DND-41 (cell line): ENCODE measurements around the gene CARD9.

Source experiments
- ATAC-seq: fragments of 200-7000 bp; cut with Tn5 transposase; 3 replicates; pipeline ENCODE4 v1.9.1; 2021; ENCODE audit warnings: low read depth; ENCODE audit not compliant: insufficient read depth
- DNase-seq: peaks from one replicate; pipeline ENCODE4 v3.0.0-alpha.2; 2020
- H2AFZ ChIP-seq: 2 replicates; pipeline ENCODE4 v1.6.0; 2012; ENCODE audit warnings: low read depth, low read length
- H3K27ac ChIP-seq: 2 replicates; pipeline ENCODE4 v1.5.1; 2012; ENCODE audit warnings: low read length, inconsistent platforms
- H3K27me3 ChIP-seq: fragments of 200-600 bp; sonication (generic); 2 replicates; pipeline ENCODE4 v1.6.0; 2012; ENCODE audit warnings: low read length, mild to moderate bottlenecking, inconsistent platforms; ENCODE audit not compliant: insufficient read depth, poor library complexity
- H3K36me3 ChIP-seq: 2 replicates; pipeline ENCODE4 v1.5.1; 2012; ENCODE audit warnings: low read length, inconsistent platforms; ENCODE audit not compliant: insufficient read depth
- H3K4me1 ChIP-seq: 2 replicates; pipeline ENCODE4 v1.5.1; 2012; ENCODE audit warnings: mild to moderate bottlenecking, low read length; ENCODE audit not compliant: insufficient read depth
- H3K4me2 ChIP-seq: 2 replicates; pipeline ENCODE4 v1.6.0; 2012; ENCODE audit warnings: mild to moderate bottlenecking, moderate library complexity, low read length, inconsistent platforms; ENCODE audit not compliant: insufficient read depth
- H3K4me3 ChIP-seq, 2 experiments: fragments of 200-600 bp in 1 of 2; shearing (Covaris generic) in 1 of 2; 2 replicates each; pipeline ENCODE4 v1.5.1; 2012 to 2016; ENCODE audit warnings: inconsistent platforms in 2 of 2, low read length in 2 of 2, mild to moderate bottlenecking in 2 of 2, low read depth in 1 of 2, moderate library complexity in 1 of 2
- H3K79me2 ChIP-seq: 2 replicates; pipeline ENCODE4 v1.6.0; 2012; ENCODE audit warnings: low read length, inconsistent platforms; ENCODE audit not compliant: insufficient read depth
- H3K9ac ChIP-seq: 2 replicates; pipeline ENCODE4 v1.6.0; 2012; ENCODE audit warnings: low read depth, mild to moderate bottlenecking, inconsistent platforms, low read length, moderate library complexity
- H3K9me3 ChIP-seq: 2 replicates; pipeline ENCODE4 v1.5.1; 2012; ENCODE audit warnings: low read length, moderate library complexity, mild to moderate bottlenecking, inconsistent platforms; ENCODE audit not compliant: insufficient read depth, severe bottlenecking
- H4K20me1 ChIP-seq: 2 replicates; pipeline ENCODE4 v1.6.0; 2012; ENCODE audit warnings: low read length; ENCODE audit not compliant: insufficient read depth
- CTCF ChIP-seq: IDR thresholded peaks from 2 replicates; pipeline ENCODE4 v1.5.1; 2012; ENCODE audit warnings: borderline replicate concordance, low read length, moderate library complexity, mild to moderate bottlenecking; ENCODE audit not compliant: poor library complexity, severe bottlenecking; ENCODE audit errors: extremely low read depth
- EZH2 ChIP-seq: IDR thresholded peaks from 3 replicates; pipeline ENCODE4 v1.6.1; 2012; ENCODE audit warnings: borderline replicate concordance, low read depth, mild to moderate bottlenecking, moderate library complexity, low read length, inconsistent platforms; ENCODE audit not compliant: severe bottlenecking

Gene CARD9

DNA sequence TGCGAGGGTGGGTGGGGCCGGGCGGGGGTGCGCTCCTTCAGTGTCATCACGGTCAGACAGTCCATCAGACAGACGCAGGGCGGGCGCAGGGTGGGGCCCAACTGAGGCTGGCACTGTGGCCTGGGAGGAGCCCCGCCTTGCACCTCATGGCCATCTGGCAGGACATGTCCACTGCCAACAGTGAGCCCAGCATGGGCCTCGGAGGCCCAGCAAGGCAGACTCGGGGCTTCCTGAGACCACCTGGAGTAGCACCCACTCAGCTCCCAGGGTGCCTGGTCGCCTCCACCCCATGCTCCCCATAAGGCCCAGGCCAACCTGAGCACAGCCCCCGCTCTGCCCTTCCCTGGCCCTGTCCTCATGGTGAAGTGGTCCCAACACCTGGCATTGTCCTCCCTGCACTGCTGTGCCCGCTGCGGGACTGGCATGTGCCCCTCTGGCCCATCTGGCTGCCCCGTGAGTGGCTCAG, 54.7 kb downstream of the CARD9 start:
- no peak for TF ChIP-seq EZH2
- no peak for TF ChIP-seq CTCF
- H3K9me3 ChIP-seq, result peaks cover 11% of the 10 kb centered on the region
- no peak overlapping the region for H3K27ac ChIP-seq
- ATAC-seq (no peak), DNase-seq (no peak)
- no peaks in the 10 kb centered on the region for H3K79me2 ChIP-seq
- H4K20me1 ChIP-seq, result peaks cover 8% of the 10 kb centered on the region; the same call in 1 of the 2 replicates
- no peak overlapping the region for H2AFZ ChIP-seq
- H3K36me3 ChIP-seq, result no peaks in the 10 kb centered on the region
- no peaks in the 10 kb centered on the region for H3K4me1 ChIP-seq
- no peak overlapping the region for H3K4me2 ChIP-seq
- no peak overlapping the region for H3K4me3 ChIP-seq
- H3K27me3 ChIP-seq, result peaks cover 26% of the 10 kb centered on the region
- H3K9ac ChIP-seq, result no peak overlapping the region

DNA sequence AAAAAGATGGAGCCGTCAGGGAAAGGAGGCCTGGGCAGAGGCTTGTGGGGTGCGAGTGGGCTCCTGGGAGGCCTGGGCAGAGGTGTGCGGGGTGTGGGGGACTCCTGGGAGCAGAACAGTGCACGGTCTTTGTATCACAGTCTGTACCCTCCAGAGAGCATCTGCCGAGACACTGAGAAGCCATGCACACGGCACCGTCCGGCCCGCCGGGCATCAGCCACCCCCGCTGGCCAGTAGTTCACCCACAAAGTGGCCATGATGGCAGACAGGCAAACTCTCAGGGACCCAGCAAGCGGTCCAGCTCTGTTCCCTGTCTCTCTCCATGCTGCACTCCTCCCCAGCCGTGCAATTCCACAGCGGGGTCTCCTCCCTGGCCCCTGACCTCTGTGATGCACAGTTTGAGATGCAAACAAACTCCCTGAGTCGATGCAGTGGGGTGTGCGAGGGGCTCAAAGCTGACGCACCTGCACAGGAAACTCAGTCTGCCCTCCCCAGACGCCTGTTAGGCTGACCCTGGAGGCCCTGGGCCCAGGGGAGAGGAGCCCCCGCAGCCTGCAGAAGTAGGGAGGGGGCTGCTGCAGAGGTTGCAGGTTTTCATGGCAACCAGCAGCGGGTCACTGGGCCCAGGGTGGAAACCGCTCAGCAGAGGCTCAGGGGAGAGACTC, 55.2 kb downstream of the CARD9 start:
- no peak overlapping the region for H3K4me2 ChIP-seq
- TF ChIP-seq EZH2 (no peak), CTCF (no peak)
- H4K20me1 ChIP-seq, result peaks cover 8% of the 10 kb centered on the region; the same call in 1 of the 2 replicates
- no peak overlapping the region for H3K9ac ChIP-seq
- no peaks in the 10 kb centered on the region for H3K79me2 ChIP-seq
- no peak for DNase-seq
- H3K27ac ChIP-seq, result no peak overlapping the region
- H3K4me1 ChIP-seq, result no peaks in the 10 kb centered on the region
- peaks cover 11% of the 10 kb centered on the region for H3K9me3 ChIP-seq
- no peak overlapping the region for H2AFZ ChIP-seq
- no peak for ATAC-seq
- H3K36me3 ChIP-seq, result no peaks in the 10 kb centered on the region
- H3K4me3 ChIP-seq, result no peak overlapping the region
- peaks cover 20% of the 10 kb centered on the region for H3K27me3 ChIP-seq

DNA sequence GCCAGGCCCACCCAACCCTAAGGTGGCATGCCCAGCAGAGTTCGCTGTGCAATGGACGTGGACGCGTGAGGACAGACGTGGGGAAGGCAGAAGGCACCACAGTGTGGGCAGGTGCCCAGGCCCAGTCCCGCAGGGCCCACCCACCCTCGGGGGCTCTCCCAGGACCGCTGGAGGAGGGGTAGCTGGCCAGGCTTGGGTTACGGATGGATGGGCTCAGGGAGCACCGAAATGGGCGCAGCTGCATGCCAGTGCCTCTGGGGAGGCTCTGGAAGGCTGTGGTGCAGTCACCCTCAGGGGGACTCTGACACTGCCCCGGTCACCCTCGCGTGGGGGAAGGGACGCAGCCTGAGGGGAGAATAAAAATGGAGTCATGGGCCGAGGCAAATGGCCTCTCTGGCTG, 55.8 kb downstream of the CARD9 start:
- ATAC-seq, result no peak

More for the DNA sequence above, 55.8 kb downstream of the CARD9 start:
- H3K79me2 ChIP-seq, result no peaks in the 10 kb centered on the region
- H3K4me1 ChIP-seq, result no peaks in the 10 kb centered on the region
- TF ChIP-seq CTCF (no peak), EZH2 (no peak)
- no peak for DNase-seq
- no peaks in the 10 kb centered on the region for H3K36me3 ChIP-seq
- peaks cover 15% of the 10 kb centered on the region for H3K27me3 ChIP-seq
- 0 out of 2 replicates have a peak, but pooled peaks cover 6% of the 10 kb centered on the region for H4K20me1 ChIP-seq
- no peak overlapping the region for H3K4me3 ChIP-seq
- H2AFZ ChIP-seq, result no peak overlapping the region
- no peak overlapping the region for H3K4me2 ChIP-seq
- no peak overlapping the region for H3K27ac ChIP-seq
- H3K9me3 ChIP-seq, result peaks cover 11% of the 10 kb centered on the region
- H3K9ac ChIP-seq, result no peak overlapping the region
